ENCODE data around the gene TMEM255B. TPM values are rescaled to one million over a fixed set of nuclear protein-coding genes. Genes with fewer than 3 reads are reported as not detected.

The TMEM255B gene
- total and polyA plus RNA-seq, 5 donors, result 6.2 to 9.9 (median 8.8) TPM

DNA sequence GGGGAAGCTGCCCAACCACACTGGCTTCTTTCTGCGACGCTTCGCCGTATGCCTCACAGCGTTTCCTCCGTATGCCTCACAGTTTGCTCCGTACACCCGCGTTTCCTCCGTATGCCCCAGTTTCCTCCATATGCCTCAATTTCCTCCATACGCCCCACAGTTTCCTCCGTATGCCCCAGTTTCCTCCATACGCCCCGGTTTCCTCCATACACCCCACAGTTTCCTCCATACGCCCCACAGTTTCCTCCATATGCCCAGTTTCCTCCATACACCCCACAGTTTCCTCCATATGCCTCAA is 82.3 kb downstream of the TMEM255B start:
- Histone ChIP-seq H3K9me3 (ENCODE audit: control insufficient read depth, low read length) (no peaks in the 10 kb centered on the region), H3K27me3 (ENCODE audit: control insufficient read depth, insufficient read depth) (no peaks in the 10 kb centered on the region), H3K4me3 (ENCODE audit: low read length) (no peak overlapping the region), H3K4me1 (ENCODE audit: control insufficient read depth, insufficient read depth, low read length) (peaks cover 23% of the 10 kb centered on the region), H3K27ac (ENCODE audit: low read length) (no peak overlapping the region)
- WGBS, result 69% methylated on average over 15 of the region's 15 CpGs
- ATAC-seq (no peak), DNase-seq (no peak)
- intact Hi-C loops (cut with DNase I), result no loop called here

DNA sequence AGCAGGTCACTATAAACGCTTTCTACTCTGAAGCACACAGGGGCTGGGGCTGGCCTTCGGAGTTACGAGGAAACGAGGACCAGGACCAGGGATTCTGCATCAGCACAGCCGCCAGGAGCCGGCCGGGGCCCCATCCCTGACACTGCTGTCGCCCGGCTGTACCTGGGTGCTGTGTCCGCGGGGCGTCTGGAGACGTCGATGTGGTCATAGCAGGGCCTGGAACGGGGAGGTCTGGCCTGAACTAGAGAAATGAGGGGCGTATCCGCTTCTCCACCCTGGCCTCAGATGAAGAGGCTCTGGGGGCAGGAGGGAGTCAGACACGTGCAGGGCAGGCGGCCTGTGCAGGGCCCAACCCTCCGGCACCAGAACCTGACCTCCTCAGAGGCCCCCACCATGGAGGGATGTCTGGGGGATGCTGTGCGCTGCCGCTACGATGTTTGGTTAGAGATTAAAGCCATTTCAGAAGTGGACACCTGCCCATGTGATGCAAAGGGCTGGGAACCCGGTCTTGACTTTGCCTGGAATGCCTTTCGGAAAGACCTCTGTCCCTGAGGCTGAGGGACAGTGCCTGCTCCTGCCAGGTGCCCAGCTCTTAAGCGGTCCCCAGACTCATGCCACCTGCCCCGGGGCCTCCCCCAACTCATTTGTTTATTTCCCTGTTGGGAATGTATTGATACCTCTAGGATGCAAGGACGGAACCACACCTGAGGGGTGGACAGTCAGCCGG is 83.5 kb downstream of the TMEM255B start:
- Histone ChIP-seq H3K27me3 (ENCODE audit: control insufficient read depth, insufficient read depth) (no peaks in the 10 kb centered on the region), H3K9me3 (ENCODE audit: control insufficient read depth, low read length) (no peaks in the 10 kb centered on the region), H3K27ac (ENCODE audit: low read length) (no peak overlapping the region), H3K4me3 (ENCODE audit: low read length) (no peak overlapping the region), H3K4me1 (ENCODE audit: control insufficient read depth, insufficient read depth, low read length) (peaks cover 19% of the 10 kb centered on the region)
- DNase-seq, result peak in 2 of 3 donors; percentile 44 to 50
- no peak for ATAC-seq
- intact Hi-C loops (cut with DNase I), result no loop called here
- 88% methylated on average over 29 of the region's 29 CpGs for WGBS

DNA sequence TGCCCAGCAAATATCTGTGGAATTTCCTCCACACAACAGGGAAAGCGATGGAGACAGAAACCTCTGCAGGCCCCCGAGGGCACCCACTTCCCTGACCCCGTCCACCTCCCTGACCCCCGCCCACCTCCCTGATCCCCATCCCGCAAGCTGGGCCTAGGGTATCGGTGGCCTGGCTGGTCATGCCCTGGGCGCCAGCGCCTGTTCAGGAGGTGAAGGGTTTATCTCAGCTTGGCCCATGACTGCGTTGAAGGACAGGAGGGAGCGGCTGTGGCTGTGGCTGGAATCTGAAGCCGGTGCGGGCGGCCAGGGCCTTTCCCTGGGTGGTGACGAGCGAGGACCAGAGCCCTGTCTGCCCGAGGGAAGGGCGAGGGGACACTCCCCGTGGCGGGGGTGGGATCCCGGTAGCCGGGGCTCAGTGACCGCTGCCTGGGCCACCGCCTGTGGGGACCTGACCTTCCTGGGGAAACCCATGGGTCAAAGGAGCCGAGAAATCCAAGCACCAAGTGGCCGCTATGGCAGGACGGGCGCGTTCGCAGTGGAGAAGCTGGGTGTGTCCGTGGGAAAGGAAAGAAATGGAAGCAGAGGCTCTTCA is 84.1 kb downstream of the TMEM255B start:
- 84% methylated on average over 30 of the region's 30 CpGs for WGBS
- no peak overlapping the region for H3K27ac ChIP-seq (ENCODE audit: low read length)
- peak in 2 of 3 donors; percentile 45 to 50 for DNase-seq
- H3K4me3 ChIP-seq (ENCODE audit: low read length), result no peak overlapping the region
- H3K4me1 ChIP-seq (ENCODE audit: control insufficient read depth, insufficient read depth, low read length), result peaks cover 16% of the 10 kb centered on the region
- H3K9me3 ChIP-seq (ENCODE audit: control insufficient read depth, low read length), result no peaks in the 10 kb centered on the region
- ATAC-seq, result no peak
- H3K27me3 ChIP-seq (ENCODE audit: control insufficient read depth, insufficient read depth), result no peaks in the 10 kb centered on the region
- intact Hi-C loops (cut with DNase I), result no loop called here

GRCh38 chr13:113843864-113844556 is 85.0 kb downstream of the TMEM255B start:
- intact Hi-C loops (cut with DNase I), result no loop called here
- no peak overlapping the region for H3K27ac ChIP-seq (ENCODE audit: low read length)
- no peak overlapping the region for H3K4me3 ChIP-seq (ENCODE audit: low read length)
- H3K27me3 ChIP-seq (ENCODE audit: control insufficient read depth, insufficient read depth), result no peaks in the 10 kb centered on the region
- H3K4me1 ChIP-seq (ENCODE audit: control insufficient read depth, insufficient read depth, low read length), result peaks cover 13% of the 10 kb centered on the region
- ATAC-seq (peak in 1 of 2 donors; percentile 55), DNase-seq (peak in 2 of 3 donors; percentile 53 to 62)
- H3K9me3 ChIP-seq (ENCODE audit: control insufficient read depth, low read length), result no peaks in the 10 kb centered on the region
- WGBS, result 52% methylated on average over 26 of the region's 26 CpGs

DNA sequence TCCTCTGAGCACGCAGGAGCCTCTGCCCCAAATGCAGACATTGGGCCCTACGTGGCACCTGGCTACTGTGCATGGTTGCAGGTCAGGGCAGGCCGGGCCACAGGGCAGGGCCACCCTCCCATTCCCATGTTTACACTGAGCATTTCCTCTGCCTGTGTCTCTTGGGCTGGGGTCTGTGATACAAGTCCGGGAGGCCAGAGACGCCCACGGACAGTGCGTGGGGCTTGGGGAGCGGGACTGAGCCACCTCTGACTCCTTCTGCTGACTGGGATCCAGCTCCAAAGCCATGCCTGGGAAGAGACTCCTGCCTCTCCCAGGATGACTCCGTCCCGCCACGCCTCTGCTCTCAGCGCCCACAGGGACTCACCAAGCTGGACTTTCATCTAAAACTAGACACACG is 86.0 kb downstream of the TMEM255B start:
- WGBS, result 88% methylated on average over 13 of the region's 13 CpGs
- intact Hi-C loops (cut with DNase I), result no loop called here
- H3K4me3 ChIP-seq (ENCODE audit: low read length), result no peak overlapping the region
- no peaks in the 10 kb centered on the region for H3K9me3 ChIP-seq (ENCODE audit: control insufficient read depth, low read length)
- H3K4me1 ChIP-seq (ENCODE audit: control insufficient read depth, insufficient read depth, low read length), result peaks cover 12% of the 10 kb centered on the region
- no peaks in the 10 kb centered on the region for H3K27me3 ChIP-seq (ENCODE audit: control insufficient read depth, insufficient read depth)
- DNase-seq, result peak in 2 of 3 donors; percentile 31 to 49
- ATAC-seq, result no peak
- H3K27ac ChIP-seq (ENCODE audit: low read length), result no peak overlapping the region

GRCh38 chr13:113845723-113846635 is 87.0 kb downstream of the TMEM255B start:
- DNase-seq, result peak in 2 of 3 donors; percentile 34 to 42
- peaks cover 11% of the 10 kb centered on the region for H3K4me1 ChIP-seq (ENCODE audit: control insufficient read depth, insufficient read depth, low read length)
- 87% methylated on average over 30 of the region's 30 CpGs for WGBS
- H3K4me3 ChIP-seq (ENCODE audit: low read length), result no peak overlapping the region
- ATAC-seq, result no peak
- H3K9me3 ChIP-seq (ENCODE audit: control insufficient read depth, low read length), result no peaks in the 10 kb centered on the region
- no peaks in the 10 kb centered on the region for H3K27me3 ChIP-seq (ENCODE audit: control insufficient read depth, insufficient read depth)
- intact Hi-C loops (cut with DNase I), result no loop called here
- no peak overlapping the region for H3K27ac ChIP-seq (ENCODE audit: low read length)

DNA sequence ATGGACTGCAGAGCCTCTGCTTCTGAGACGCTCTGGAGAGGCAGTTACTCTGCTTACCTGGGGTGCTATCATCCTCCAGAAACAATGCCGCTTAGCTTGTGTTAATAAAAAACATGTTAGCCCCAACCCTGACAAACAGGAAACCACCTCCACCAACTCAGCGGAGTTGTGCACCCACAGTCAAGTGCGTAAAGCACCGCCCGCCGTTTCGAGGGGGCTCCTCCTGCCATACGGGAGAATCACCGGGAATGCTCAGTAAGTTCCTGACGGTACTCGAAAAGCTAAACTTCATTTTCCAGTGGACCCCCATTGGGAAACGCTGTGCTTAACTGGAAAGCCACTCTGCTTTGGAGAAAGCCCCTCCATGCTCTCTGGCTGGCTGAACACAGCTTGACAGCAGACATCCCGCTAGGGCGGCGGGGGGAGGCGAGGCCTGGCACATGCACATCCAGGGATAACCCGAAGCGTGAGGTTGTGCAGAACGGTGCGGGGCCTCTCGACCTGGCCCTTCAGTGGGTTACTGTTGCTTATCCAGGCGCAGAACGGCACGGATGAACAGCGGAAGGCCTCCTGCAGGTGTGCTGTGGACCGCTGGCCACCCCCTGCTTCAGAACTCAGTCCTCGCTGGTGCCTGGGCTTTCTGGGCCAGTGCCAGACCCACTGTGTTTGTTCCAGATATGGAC is 87.8 kb downstream of the TMEM255B start:
- H3K27ac ChIP-seq (ENCODE audit: low read length), result no peak overlapping the region
- H3K27me3 ChIP-seq (ENCODE audit: control insufficient read depth, insufficient read depth), result no peaks in the 10 kb centered on the region
- intact Hi-C loops (cut with DNase I), result no loop called here
- WGBS, result 85% methylated on average over 28 of the region's 28 CpGs
- peak in 2 of 3 donors; percentile 43 to 55 for DNase-seq
- no peak for ATAC-seq
- H3K4me3 ChIP-seq (ENCODE audit: low read length), result no peak overlapping the region
- no peaks in the 10 kb centered on the region for H3K9me3 ChIP-seq (ENCODE audit: control insufficient read depth, low read length)
- H3K4me1 ChIP-seq (ENCODE audit: control insufficient read depth, insufficient read depth, low read length), result peaks cover 11% of the 10 kb centered on the region

DNA sequence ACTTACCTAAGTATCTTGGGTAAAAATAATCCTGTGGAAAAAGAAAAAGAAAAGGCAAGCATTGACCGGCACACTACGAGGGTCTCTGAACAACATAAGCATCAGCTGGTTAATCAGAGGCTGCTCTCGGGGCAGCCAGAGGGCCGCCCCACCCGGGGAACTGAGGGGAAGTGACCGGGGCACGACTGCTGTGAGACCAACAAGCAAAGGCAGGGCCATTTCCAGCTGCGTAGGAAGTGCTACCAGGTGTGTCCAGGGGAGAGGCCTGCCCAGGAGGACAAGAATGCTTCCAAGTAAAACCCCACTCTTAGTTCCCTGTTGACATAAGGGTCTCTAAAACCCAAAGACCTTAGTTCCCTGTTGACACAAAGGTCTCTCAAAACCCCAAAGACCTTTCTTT is 89.0 kb downstream of the TMEM255B start:
- H3K4me1 ChIP-seq (ENCODE audit: control insufficient read depth, insufficient read depth, low read length), result peaks cover 17% of the 10 kb centered on the region
- no peak overlapping the region for H3K4me3 ChIP-seq (ENCODE audit: low read length)
- ATAC-seq, result no peak
- no peaks in the 10 kb centered on the region for H3K27me3 ChIP-seq (ENCODE audit: control insufficient read depth, insufficient read depth)
- 70% methylated on average over 8 of the region's 8 CpGs for WGBS
- DNase-seq, result peak in 2 of 3 donors; percentile 29 to 45
- H3K9me3 ChIP-seq (ENCODE audit: control insufficient read depth, low read length), result no peaks in the 10 kb centered on the region
- no peak overlapping the region for H3K27ac ChIP-seq (ENCODE audit: low read length)
- intact Hi-C loops (cut with DNase I), result no loop called here

GRCh38 chr13:113848431-113849260 is 89.6 kb downstream of the TMEM255B start:
- WGBS, result 91% methylated on average over 18 of the region's 18 CpGs
- Histone ChIP-seq H3K9me3 (ENCODE audit: control insufficient read depth, low read length) (no peaks in the 10 kb centered on the region), H3K27me3 (ENCODE audit: control insufficient read depth, insufficient read depth) (no peaks in the 10 kb centered on the region), H3K4me3 (ENCODE audit: low read length) (no peak overlapping the region), H3K4me1 (ENCODE audit: control insufficient read depth, insufficient read depth, low read length) (peaks cover 20% of the 10 kb centered on the region), H3K27ac (ENCODE audit: low read length) (no peak overlapping the region)
- ATAC-seq (no peak), DNase-seq (peak in 2 of 3 donors; percentile 30 to 41)
- intact Hi-C loops (cut with DNase I), result no loop called here

GRCh38 chr13:113849546-113849945 is 90.5 kb downstream of the TMEM255B start:
- no peaks in the 10 kb centered on the region for H3K9me3 ChIP-seq (ENCODE audit: control insufficient read depth, low read length)
- intact Hi-C loops (cut with DNase I), result no loop called here

More at GRCh38 chr13:113849546-113849945, 90.5 kb downstream of the TMEM255B start:
- Histone ChIP-seq H3K4me3 (ENCODE audit: low read length) (no peak overlapping the region), H3K4me1 (ENCODE audit: control insufficient read depth, insufficient read depth, low read length) (peaks cover 24% of the 10 kb centered on the region), H3K27ac (ENCODE audit: low read length) (no peak overlapping the region), H3K27me3 (ENCODE audit: control insufficient read depth, insufficient read depth) (no peaks in the 10 kb centered on the region)
- 93% methylated on average over 3 of the region's 3 CpGs for WGBS
- DNase-seq (no peak), ATAC-seq (no peak)

Data from right cardiac atrium (tissue), 5 donors.